Bronchial epithelial cell (primary cell): ENCODE data around the gene HEPACAM2. TPM values are rescaled to one million over a fixed set of nuclear protein-coding genes. Genes with fewer than 3 reads are reported as not detected.
A peak's percentile ranks its signal among the peaks of the same experiment; 100 is the strongest.

Source experiments
- DNase-seq: peaks from one replicate; pipeline ENCODE4 v3.0.0-alpha.2; 2010; ENCODE audit warnings: low read depth
- FAIRE-seq: peaks from 2 replicates; lab custom pipeline; 2011; peaks lifted over from hg19 to GRCh38; lab: Jason Lieb, UNC
- H3K27me3 ChIP-seq: 2 replicates; pipeline ENCODE4 v1.5.1; 2011; ENCODE audit warnings: low read length; ENCODE audit not compliant: control insufficient read depth, insufficient read depth
- H3K36me3 ChIP-seq: 2 replicates; pipeline ENCODE4 v1.5.1; 2011; ENCODE audit warnings: low read length; ENCODE audit not compliant: control insufficient read depth, insufficient read depth
- H3K4me3 ChIP-seq: 2 replicates; pipeline ENCODE4 v1.5.1; 2011; ENCODE audit warnings: mild to moderate bottlenecking, low read depth, low read length, control low read depth
- CTCF ChIP-seq: IDR thresholded peaks from 2 replicates; pipeline ENCODE4 v1.5.1; 2011; ENCODE audit warnings: mild to moderate bottlenecking, moderate library complexity, low read length, control low read depth, inconsistent platforms; ENCODE audit not compliant: insufficient read depth, severe bottlenecking
- total RNA-seq: library from RNA; depleted of rRNA; stranded (reverse); fragments of >200 nt; gene quantifications from 2 replicates; pipeline ENCODE4 v1.2.1, GENCODE V29; 2014

The HEPACAM2 gene
- total RNA-seq, 1 donor from 2014 or later, result not detected

GRCh38 chr7:93219868-93220267 is 6.4 kb downstream of the HEPACAM2 start:
- no peak for TF ChIP-seq CTCF
- no peak for DNase-seq
- Histone ChIP-seq H3K27me3 (peaks cover 2% of the 10 kb centered on the region), H3K4me3 (no peak overlapping the region), H3K36me3 (no peaks in the 10 kb centered on the region)
- no peak for FAIRE-seq

GRCh38 chr7:93218997-93219827 is 7.1 kb downstream of the HEPACAM2 start:
- TF ChIP-seq CTCF, result no peak
- peak; percentile 83 for FAIRE-seq
- H3K27me3 ChIP-seq, result peaks cover 2% of the 10 kb centered on the region
- H3K4me3 ChIP-seq, result no peak overlapping the region
- DNase-seq, result no peak
- H3K36me3 ChIP-seq, result no peaks in the 10 kb centered on the region

DNA sequence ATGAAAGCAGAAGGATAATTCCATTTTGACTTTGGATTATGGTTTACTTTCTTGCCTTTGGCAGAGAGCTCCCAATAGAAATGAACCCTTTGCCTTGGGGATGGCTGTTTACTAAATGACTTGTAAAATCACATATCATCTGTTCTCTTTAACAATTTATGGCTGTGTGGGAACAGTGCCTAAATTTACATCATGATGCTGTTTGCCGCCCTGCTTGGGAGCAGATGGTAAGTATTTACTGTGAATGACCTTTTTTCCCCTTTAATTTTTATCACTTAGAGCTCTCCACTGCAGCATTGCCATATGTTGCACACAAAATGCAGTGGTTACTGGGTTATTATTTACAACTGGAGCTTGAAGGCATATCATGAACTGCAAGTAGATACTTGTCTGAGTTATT is 13.4 kb downstream of the HEPACAM2 start:
- peaks cover 3% of the 10 kb centered on the region for H3K27me3 ChIP-seq
- peak; percentile 12 for DNase-seq
- no peaks in the 10 kb centered on the region for H3K36me3 ChIP-seq
- no peak overlapping the region for H3K4me3 ChIP-seq
- no peak for TF ChIP-seq CTCF
- FAIRE-seq, result no peak

GRCh38 chr7:93211228-93211818 is 14.9 kb downstream of the HEPACAM2 start:
- FAIRE-seq (no peak), DNase-seq (no peak)
- Histone ChIP-seq H3K27me3 (peaks cover 3% of the 10 kb centered on the region), H3K36me3 (no peaks in the 10 kb centered on the region), H3K4me3 (no peak overlapping the region)
- TF ChIP-seq CTCF, result no peak

- DNase-seq (no peak), FAIRE-seq (no peak)
- no peak overlapping the region for H3K4me3 ChIP-seq
- TF ChIP-seq CTCF, result no peak
- no peaks in the 10 kb centered on the region for H3K36me3 ChIP-seq
- H3K27me3 ChIP-seq, result peaks cover 1% of the 10 kb centered on the region
Observed at GRCh38 chr7:93205046-93205445, 21.2 kb downstream of the HEPACAM2 start.
